T47D (cell line): ENCODE measurements around the gene STAC3.

Experiments used
- DNase-seq, 2 experiments: peaks; one replicate each; pipeline versions ENCODE4 v3.0.0 to v3.0.0-alpha.2; 2011 to 2012; ENCODE audit warnings: low read depth in 1 of 2, low spot score in 1 of 2
- JUND ChIP-seq: IDR thresholded peaks from 2 replicates; pipeline ENCODE4 v1.6.1; 2012; ENCODE audit warnings: low read depth
- in situ Hi-C: cut with HindIII; loops from 2 replicates; pipeline ENCODE4 v1.10.0; 2016; ENCODE audit warnings: low sequenced_read_pairs, low pct_unique_long_range_greater_than_20kb

Gene STAC3

DNA sequence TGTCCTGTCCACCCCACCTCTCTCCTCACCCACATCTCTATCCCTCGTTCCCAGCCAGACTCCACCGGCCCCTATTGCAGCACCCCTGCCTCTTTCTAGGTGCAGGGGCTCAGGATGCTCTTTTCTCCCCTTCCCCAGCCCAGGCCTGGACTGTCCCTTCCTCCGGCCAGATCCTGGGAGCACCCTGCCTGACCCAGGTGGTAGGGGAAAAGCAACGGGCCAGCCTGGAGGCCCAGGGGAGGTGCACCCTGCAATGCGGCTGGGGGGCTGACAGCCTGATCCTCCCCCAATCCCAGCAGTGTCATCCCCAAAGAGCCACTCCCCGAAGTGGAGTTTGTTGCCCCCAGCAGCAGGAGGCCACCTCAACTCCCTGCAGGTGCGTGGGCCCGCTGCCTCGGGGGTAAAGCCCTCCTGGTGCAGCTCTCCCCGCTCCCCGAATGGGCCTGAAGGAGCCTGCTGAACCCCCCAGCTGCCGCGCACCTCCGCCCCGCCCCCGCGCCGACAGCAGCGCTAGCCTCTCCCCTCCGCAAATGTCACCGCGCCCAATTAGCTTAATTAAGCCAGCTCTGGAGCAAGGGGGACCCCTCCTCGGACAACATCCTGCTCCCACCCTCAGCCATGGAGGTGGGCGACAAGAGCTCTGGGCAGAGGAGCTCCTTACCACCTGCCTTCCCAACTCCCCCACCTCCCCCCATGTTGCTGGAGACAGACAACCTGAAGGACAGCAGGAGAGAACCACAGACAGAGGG, 29.6 kb downstream of the STAC3 start:
- no peak for DNase-seq
- in situ Hi-C loops, result no loop called here
- TF ChIP-seq JUND, result no peak

DNA sequence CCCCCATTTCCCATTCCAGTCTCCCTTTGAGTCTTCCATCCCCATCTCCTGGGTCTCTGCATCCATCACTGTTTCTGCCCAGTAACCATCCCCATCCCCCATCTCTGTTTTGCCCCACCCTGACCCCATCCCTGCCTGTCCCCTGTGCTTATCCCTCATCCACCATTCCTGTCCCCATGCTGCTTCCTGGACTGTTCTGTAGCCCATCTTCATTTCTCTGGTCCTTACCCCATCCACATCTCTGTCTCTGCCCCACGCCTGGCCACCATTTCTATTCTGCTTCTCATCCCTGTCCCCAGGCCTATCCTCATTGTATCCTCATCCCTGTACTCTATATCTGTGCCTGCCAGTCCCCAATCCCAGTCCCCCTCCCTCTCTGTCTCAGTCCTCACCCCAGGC, 30.2 kb downstream of the STAC3 start:
- no peak for DNase-seq
- in situ Hi-C loops, result no loop called here
- TF ChIP-seq JUND, result no peak

GRCh38 chr12:57219993-57220754, 30.8 kb downstream of the STAC3 start:
- in situ Hi-C loops, result no loop called here
- no peak for DNase-seq
- TF ChIP-seq JUND, result no peak

- in situ Hi-C loops, result no loop called here
- no peak for TF ChIP-seq JUND
- DNase-seq, result no peak
Observed at GRCh38 chr12:57219205-57219992, 31.6 kb downstream of the STAC3 start.

DNA sequence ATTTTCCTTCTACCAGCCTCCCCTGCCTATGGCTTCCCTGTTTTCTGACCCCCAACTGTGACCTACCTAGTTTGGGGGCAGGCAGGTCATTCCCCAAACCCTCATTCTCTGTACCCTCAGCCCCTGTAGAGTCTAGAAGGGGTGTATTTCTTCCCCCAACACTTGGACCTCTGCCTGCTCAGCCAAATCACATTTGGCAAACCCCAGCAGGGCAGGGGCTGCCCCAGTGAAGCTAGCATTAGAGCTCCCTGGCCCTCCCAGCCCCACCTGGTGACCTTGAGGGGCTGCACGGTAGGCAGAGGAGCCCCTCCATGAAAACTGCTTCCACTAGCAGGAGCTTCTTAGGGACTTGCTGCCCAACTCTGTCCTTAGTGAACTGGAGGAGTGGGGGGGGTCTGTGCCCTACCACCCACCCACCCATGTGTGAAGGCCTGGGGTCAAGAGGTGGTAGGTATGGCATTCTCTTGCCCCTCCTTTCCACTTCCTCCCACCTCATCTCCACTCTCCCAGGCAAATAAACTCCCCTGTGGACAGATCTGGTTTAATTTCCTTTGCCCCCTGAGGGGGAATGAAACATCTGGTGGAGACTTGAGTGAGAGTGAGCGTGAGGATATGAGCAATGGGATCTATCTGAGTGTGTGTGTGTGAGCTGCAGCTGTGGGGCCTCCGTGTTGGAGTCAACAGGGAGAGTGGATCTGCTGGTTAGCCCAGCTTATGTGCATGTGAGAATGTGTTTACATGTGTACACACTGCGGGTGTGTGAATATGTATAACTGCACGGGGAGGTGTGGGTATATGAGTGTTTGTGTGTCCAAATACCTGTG, 32.7 kb downstream of the STAC3 start:
- no peak for TF ChIP-seq JUND
- in situ Hi-C loops, result no loop called here
- DNase-seq, result peak in 1 of 2 experiments; percentile 84

- in situ Hi-C loops, result no loop called here
- no peak for DNase-seq
- TF ChIP-seq JUND, result no peak
Observed at GRCh38 chr12:57216921-57217879, 33.8 kb downstream of the STAC3 start.

DNA sequence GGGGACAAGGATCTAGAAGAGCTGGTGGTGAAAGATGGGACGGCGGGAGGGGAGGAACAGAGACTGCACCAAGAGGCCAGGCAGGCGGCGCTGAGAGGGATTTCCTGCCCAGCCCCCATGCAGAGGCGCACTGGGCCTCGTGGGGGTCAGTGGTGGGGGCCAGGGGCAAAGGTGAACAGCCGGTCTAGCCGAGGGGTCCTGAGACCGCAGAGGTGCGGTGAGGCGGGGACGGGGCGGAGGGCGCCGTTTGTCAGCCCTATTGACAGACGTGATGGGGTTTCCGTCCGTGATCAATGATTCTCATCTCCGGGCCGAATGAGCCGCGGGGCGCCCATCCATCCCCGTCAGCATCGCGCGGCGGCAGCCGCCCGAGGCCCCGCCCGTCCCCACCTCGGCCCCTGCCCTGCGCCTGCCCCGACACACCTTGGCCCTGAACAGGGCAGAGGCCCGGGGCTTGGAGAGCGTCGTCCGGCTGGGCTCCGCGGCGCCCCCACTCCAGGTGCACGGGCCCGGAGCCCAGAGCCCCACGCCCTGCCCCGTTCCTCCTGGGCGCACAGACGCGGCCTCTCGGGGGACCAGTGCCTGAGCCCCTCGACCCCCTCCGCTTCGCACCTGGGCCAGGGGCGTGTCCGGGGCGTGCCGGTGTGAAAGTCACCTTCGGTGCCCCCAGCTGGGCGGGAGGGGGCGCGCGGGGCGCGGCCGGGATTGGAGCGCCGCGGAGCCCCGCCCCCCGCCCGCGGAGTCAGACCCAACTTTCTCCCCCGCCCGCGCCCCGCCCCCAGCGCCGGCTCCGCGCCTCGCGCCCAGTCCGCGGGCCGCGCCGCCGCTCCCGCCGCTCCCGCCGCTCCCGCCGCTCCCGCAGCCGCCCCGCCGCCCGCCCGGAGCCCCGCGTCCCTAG, 34.7 kb downstream of the STAC3 start, which contains the start of gene NXPH4:
NXPH4 (plus strand) TSS at position 781 of the 898 bp plus-strand sequence. CDS start 176 bp downstream, outside the sequence.
- TF ChIP-seq JUND, result no peak
- in situ Hi-C loops, result no loop called here
- peak; percentile 75 to 88 for DNase-seq

DNA sequence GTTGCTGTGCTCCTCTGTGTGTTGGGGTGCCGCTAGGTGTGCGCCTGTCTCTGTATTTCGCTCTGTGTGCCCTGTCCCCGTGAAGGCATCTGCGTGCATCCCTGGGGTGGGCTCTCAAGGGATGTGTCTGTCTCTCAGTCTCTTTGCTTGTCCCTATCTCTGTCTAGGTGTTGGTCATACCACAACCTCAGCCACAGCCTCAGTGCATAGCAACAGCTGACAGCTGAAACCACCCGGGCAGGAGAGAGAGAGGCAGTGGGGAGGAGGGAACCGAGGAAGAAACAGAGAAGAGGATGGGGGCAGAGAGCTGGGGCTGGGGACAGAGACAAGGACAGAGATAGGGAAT, 35.3 kb downstream of the STAC3 start:
- in situ Hi-C loops, result no loop called here
- peak; percentile 56 to 69 for DNase-seq
- no peak for TF ChIP-seq JUND

DNA sequence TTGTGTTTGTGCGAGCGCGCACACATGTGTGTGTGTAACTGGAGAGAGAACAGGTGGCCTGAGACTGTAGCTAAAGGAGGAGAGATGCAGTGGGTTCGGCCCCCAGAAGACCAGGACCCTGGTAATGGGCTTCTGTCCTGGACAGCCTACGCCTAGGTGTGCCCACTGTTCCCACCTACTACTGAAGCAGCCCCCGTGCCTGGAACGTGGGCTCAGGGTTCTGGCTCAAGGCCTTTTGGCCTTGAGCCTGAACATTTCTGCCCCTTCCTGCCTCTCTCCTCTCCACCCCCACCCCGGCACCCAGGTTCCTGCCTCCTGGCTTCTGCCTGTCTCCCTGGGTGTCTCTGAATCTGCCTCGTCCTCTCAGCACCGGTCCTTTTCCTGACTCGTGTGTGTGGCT, 35.9 kb downstream of the STAC3 start:
- no peak for DNase-seq
- in situ Hi-C loops, result no loop called here
- TF ChIP-seq JUND, result no peak

- no peak for TF ChIP-seq JUND
- in situ Hi-C loops, result no loop called here
- peak; percentile 77 to 78 for DNase-seq
Observed at GRCh38 chr12:57214398-57214781, 36.6 kb downstream of the STAC3 start.
